NB4 (cell line): ENCODE data around the gene INSM1.

ENCODE experiments used
- DNase-seq: peaks from one replicate; pipeline ENCODE4 v3.0.0; 2010; ENCODE audit warnings: low read depth
- H3K4me3 ChIP-seq: one replicate; pipeline ENCODE4 v1.5.1; 2011; ENCODE audit warnings: mild to moderate bottlenecking, low read depth, low read length, moderate library complexity
- MYC ChIP-seq: IDR thresholded peaks from 2 replicates; pipeline ENCODE4 v1.6.1; 2011; ENCODE audit warnings: low read depth, low read length
- POLR2A ChIP-seq: IDR thresholded peaks from 2 replicates; pipeline ENCODE4 v1.6.1; 2011; ENCODE audit warnings: mild to moderate bottlenecking; ENCODE audit not compliant: insufficient read length; ENCODE audit errors: extremely low read depth
- TF ChIP-seq, protein P1 (sequence below): IDR thresholded peaks from one replicate; pipeline ENCODE4 v1.5.1; 2012; ENCODE audit warnings: low read depth, low read length
- TF ChIP-seq, protein P2 (sequence below): IDR thresholded peaks from 2 replicates; pipeline ENCODE4 v1.6.1; 2011; ENCODE audit warnings: low read depth, low read length

The INSM1 gene

DNA sequence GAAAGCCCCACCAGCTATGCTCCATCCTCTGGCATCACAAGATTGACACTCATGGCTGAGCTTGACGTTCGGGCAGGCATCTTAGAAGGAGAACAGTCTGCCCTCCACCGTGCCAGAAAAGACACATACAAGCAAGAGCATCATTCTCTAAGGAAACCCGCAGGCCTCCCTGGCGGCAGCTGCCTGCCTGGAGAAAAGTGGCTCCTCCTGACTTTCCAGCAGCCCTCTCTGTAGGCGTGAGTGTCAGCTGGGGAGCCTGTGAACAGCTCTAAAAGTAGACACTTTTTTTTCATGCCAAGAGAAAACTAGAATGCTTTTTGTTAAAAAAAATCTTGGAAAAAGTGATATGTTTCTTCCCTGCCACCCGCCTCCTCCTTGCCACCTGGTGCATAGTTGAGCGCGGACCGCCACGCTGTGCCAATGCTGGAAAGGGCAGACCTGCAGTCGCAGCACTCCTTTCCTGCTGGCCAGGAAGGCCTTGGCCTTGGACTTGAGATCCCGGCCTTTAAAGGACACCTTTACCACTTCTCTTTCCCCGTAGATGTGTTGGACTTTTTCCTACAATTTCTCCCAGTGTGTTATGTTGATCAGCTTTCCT lies 29.7 kb upstream of the INSM1 start:
- TF ChIP-seq, protein P1, sequence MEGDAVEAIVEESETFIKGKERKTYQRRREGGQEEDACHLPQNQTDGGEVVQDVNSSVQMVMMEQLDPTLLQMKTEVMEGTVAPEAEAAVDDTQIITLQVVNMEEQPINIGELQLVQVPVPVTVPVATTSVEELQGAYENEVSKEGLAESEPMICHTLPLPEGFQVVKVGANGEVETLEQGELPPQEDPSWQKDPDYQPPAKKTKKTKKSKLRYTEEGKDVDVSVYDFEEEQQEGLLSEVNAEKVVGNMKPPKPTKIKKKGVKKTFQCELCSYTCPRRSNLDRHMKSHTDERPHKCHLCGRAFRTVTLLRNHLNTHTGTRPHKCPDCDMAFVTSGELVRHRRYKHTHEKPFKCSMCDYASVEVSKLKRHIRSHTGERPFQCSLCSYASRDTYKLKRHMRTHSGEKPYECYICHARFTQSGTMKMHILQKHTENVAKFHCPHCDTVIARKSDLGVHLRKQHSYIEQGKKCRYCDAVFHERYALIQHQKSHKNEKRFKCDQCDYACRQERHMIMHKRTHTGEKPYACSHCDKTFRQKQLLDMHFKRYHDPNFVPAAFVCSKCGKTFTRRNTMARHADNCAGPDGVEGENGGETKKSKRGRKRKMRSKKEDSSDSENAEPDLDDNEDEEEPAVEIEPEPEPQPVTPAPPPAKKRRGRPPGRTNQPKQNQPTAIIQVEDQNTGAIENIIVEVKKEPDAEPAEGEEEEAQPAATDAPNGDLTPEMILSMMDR: no peak
- TF ChIP-seq, protein P2, sequence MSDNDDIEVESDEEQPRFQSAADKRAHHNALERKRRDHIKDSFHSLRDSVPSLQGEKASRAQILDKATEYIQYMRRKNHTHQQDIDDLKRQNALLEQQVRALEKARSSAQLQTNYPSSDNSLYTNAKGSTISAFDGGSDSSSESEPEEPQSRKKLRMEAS: no peak
- TF ChIP-seq POLR2A: no peak
- TF ChIP-seq MYC: no peak
- no peak for DNase-seq
- H3K4me3 ChIP-seq: no peak overlapping the region

DNA sequence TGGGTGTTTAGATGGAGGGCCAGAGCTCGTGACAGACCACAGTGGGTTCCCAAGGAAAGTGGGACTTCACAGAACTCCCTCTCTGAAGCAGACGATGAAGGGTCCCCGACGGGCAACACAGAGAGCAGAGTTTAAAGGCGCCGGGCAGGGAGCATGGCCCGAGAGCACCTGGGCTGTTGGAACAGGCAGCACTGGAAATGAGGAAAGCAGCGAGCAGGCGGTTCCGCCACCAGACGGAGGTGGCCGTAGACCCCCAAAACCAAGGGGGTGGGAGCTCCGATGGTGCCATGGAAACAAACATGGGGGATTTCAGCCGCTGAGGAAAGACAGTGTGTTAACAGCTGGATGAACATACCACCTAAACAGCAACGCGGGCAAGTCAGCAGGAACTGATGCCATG lies 27.5 kb upstream of the INSM1 start:
- no peak overlapping the region for H3K4me3 ChIP-seq
- DNase-seq: no peak
- TF ChIP-seq MYC (no peak), POLR2A (no peak)
- TF ChIP-seq, protein P1: no peak
- TF ChIP-seq, protein P2: no peak

DNA sequence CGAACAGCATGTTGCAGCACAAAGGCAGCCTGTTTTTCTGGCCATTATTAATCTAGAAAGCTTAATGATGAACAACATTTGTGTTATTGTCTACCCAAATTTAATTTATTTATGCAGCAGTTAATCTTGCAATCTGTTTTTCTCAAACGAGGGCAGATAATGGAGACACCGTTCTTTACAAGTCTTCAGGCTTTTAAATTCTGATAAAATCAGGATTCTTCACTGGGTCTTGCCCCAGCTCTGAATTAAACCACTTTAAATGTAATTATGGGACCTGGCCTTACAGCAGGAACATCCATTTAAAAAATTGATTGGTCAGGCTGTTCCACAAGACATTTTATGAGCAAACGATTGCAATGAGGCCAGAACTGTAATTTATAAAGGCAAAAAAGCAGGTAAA lies 26.5 kb upstream of the INSM1 start:
- TF ChIP-seq MYC (no peak), POLR2A (no peak)
- TF ChIP-seq, protein P2: no peak
- TF ChIP-seq, protein P1: no peak
- no peak overlapping the region for H3K4me3 ChIP-seq
- no peak for DNase-seq

DNA sequence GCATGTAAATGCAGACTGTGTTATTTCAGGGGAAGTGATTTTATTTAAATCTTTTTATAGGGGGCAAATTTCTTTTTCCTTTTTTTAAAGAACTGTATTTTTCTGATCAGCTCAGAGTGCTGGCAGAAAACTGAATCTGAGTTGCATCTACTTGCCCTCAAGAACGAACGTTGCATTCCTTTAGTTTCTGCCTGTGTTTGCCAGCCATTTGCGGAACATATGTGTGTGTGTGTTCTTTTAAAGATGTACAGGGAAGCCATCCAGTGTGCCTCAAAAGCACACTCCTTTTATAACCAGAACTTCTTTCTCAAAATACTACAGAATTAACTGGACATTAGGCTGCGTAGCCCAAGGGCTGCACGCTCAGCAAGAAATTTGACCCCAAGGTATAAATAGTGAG lies 25.8 kb upstream of the INSM1 start:
- TF ChIP-seq POLR2A: no peak
- TF ChIP-seq, protein P1: no peak
- no peak for TF ChIP-seq MYC
- TF ChIP-seq, protein P2: no peak

DNA sequence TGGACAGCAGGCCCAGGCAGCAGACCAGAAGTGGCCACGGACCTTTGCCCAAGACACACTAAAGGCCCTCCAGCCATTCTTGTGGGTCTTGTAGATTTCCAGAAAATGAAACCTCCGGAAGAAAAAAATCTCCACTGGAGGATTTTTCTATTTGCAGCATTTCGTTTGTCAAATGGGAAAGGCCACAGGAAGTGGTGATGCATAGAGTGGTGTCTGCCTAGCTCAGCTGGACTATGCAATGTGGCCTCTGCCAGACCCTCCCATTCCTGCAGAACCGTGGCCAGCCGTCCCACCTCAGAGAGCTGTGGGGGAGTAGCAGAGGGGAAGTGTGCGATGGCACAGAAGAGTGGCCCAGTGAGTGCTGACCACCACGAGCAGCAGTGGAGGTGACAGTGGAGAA lies 24.0 kb upstream of the INSM1 start:
- TF ChIP-seq POLR2A: no peak
- no peak for TF ChIP-seq MYC
- no peak overlapping the region for H3K4me3 ChIP-seq
- DNase-seq: peak; percentile 53

More for the DNA sequence above, 25.8 kb upstream of the INSM1 start:
- no peak overlapping the region for H3K4me3 ChIP-seq
- no peak for DNase-seq

DNA sequence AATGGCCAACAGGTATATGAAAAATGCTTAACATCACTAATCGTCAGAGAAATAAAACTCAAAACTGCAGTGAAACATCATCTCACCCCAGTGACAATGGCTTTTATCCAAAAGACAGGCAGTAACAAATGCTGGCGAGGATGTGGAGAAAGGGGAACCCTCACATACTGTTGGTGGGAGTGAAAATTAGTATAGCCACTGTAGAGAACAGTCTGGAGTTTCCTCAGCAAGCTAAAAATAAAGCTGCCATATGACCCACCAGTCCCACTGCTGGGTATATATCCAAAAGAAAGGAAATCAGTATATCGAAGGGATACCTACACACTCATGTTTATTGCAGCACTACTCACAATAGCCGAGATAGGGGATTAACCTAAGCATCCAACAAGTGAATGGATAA lies 23.4 kb upstream of the INSM1 start:
- TF ChIP-seq MYC (no peak), POLR2A (no peak)
- TF ChIP-seq, protein P2: no peak
- TF ChIP-seq, protein P1: no peak
- DNase-seq: no peak
- H3K4me3 ChIP-seq: no peak overlapping the region
